ENCODE data around the gene ZFP36L1. TPM values are rescaled to one million over a fixed set of nuclear protein-coding genes. Genes with fewer than 3 reads are reported as not detected.

Gene ZFP36L1
- total RNA-seq, 1 experiment from 2014 or later, result 304 TPM

GRCh38 chr14:68834816-68835215 is 41.9 kb upstream of the ZFP36L1 start (continued):
- no peak for TF ChIP-seq TCF7L2 (IDR thresholded peaks at IDR 0.05; ENCODE audit: borderline replicate concordance, extremely low read depth, insufficient read depth, insufficient read length)
- TF ChIP-seq EZH2 (IDR thresholded peaks at IDR 0.05), result no peak
- no peak for TF ChIP-seq ZBTB33 (IDR thresholded peaks at IDR 0.05; ENCODE audit: extremely low read depth, insufficient replicate concordance, low read length)
- TF ChIP-seq ELF1 (IDR thresholded peaks at IDR 0.05; ENCODE audit: borderline replicate concordance, low read depth), result no peak
- no peak for TF ChIP-seq ZNF274 (IDR thresholded peaks at IDR 0.05; ENCODE audit: low read depth, low read length)
- no peak for TF ChIP-seq SP1 (IDR thresholded peaks at IDR 0.05; ENCODE audit: low read depth)

GRCh38 chr14:68828698-68829097 is 35.8 kb upstream of the ZFP36L1 start:
- no peak overlapping the region for H2AFZ ChIP-seq (ENCODE audit: low read depth, low read length, poor library complexity, severe bottlenecking)
- ATAC-seq, result no peak
- RAD21 ChIA-PET (ENCODE audit: low non-redundant PET in 1 of 2, low total read pairs in 2 of 2, uncharacterized antibody in 2 of 2, unreplicated experiment in 2 of 2), result no interaction called here
- no peaks in the 10 kb centered on the region for H3K27me3 ChIP-seq (ENCODE audit: insufficient read depth, low read length)
- no peaks in the 10 kb centered on the region for H3K9me2 ChIP-seq (ENCODE audit: insufficient read depth)
- H3K9ac ChIP-seq (ENCODE audit: low read length), result no peak overlapping the region
- no peaks in the 10 kb centered on the region for H3K9me3 ChIP-seq (ENCODE audit: control insufficient read depth in 1 of 2, insufficient read depth in 1 of 2, low read depth in 1 of 2, low read length in 2 of 2)
- peaks cover 5 to 12% of the 10 kb centered on the region in 2 experiments for H3K4me1 ChIP-seq (ENCODE audit: control insufficient read depth in 1 of 2, insufficient read depth in 2 of 2, low read length in 2 of 2)
- BruUV-seq (replicated peaks), result no TSS peak
- no peak for TF ChIP-seq POLR2A (IDR thresholded peaks at IDR 0.05; ENCODE audit: borderline replicate concordance, extremely low read depth, insufficient read depth, insufficient read length)
- TF ChIP-seq EGR1 (IDR thresholded peaks at IDR 0.05; ENCODE audit: low read depth), result no peak
- TF ChIP-seq ELF1 (IDR thresholded peaks at IDR 0.05; ENCODE audit: borderline replicate concordance, low read depth), result no peak
- no peak for TF ChIP-seq FOSL1 (IDR thresholded peaks at IDR 0.05; ENCODE audit: low read depth)
- no peak for TF ChIP-seq JUND (IDR thresholded peaks at IDR 0.05)
- TF ChIP-seq REST (IDR thresholded peaks at IDR 0.05; ENCODE audit: low read depth), result no peak
- H3K27ac ChIP-seq (ENCODE audit: low read depth, low read length), result no peak overlapping the region
- no peaks in the 10 kb centered on the region for H3K36me3 ChIP-seq (ENCODE audit: control insufficient read depth in 1 of 2, insufficient read depth in 2 of 2, low read length in 2 of 2)
- no peak for DNase-seq (ENCODE audit: low read depth, low spot score)
- no peak overlapping the region for H3K4me3 ChIP-seq (replicated peaks in 1 of 2; ENCODE audit: low read depth in 1 of 2, low read length in 2 of 2)
- no peak overlapping the region for H3K4me2 ChIP-seq (ENCODE audit: low read length)
- no peaks in the 10 kb centered on the region for H4K20me1 ChIP-seq (ENCODE audit: insufficient read depth)
- POLR2A ChIA-PET, result no interaction called here
- CTCF ChIA-PET, result interaction anchor here (1.5 kb wide), 1 partner anchor 15 kb away, joined by 5 read pairs; no protein-coding TSS in a partner anchor
- intact Hi-C loops (cut with micrococcal nuclease), result no loop called here
- no peaks in the 10 kb centered on the region for H3K79me2 ChIP-seq (ENCODE audit: insufficient read depth, low read length)
